Skeletal muscle cell (primary cell): ENCODE data around the gene GPR180.

ENCODE experiments used
- DNase-seq: peaks from one replicate; pipeline ENCODE4 v3.0.0-alpha.2; 2010; ENCODE audit warnings: low read depth
- H3K4me3 ChIP-seq: 2 replicates; pipeline ENCODE4 v1.5.1; 2011; ENCODE audit warnings: low read depth, mild to moderate bottlenecking, control low read depth, low read length, moderate library complexity

Gene GPR180

GRCh38 chr13:94595001-94595949 is 6.4 kb upstream of the GPR180 start:
- H3K4me3 ChIP-seq = peak overlapping the region; percentile 98
- DNase-seq = no peak

GRCh38 chr13:94595950-94596574 is 5.6 kb upstream of the GPR180 start, which contains the start of gene TGDS:
TSS of gene TGDS (minus strand) at chr13:94596152. CDS start at chr13:94596136, 16 bp downstream.
- peak; percentile 88 for DNase-seq

GRCh38 chr13:94596575-94596971 is 5.1 kb upstream of the GPR180 start:
- peak overlapping the region; percentile 98 for H3K4me3 ChIP-seq
- no peak for DNase-seq

More at GRCh38 chr13:94595950-94596574, 5.6 kb upstream of the GPR180 start, which contains the start of gene TGDS:
- H3K4me3 ChIP-seq = peak within 1 kb of the TSS; percentile 98

GRCh38 chr13:94598281-94598680 is 3.4 kb upstream of the GPR180 start:
- no peak overlapping the region for H3K4me3 ChIP-seq
- no peak for DNase-seq

- no peak for DNase-seq
Observed at GRCh38 chr13:94599877-94600276, 1.8 kb upstream of the GPR180 start.

GRCh38 chr13:94602467-94602866 is 810 bp downstream of the GPR180 start:
- peak overlapping the region; percentile 92 for H3K4me3 ChIP-seq
- no peak for DNase-seq

More at GRCh38 chr13:94599877-94600276, 1.8 kb upstream of the GPR180 start:
- H3K4me3 ChIP-seq = no peak overlapping the region

GRCh38 chr13:94607056-94607455 is 5.4 kb downstream of the GPR180 start:
- H3K4me3 ChIP-seq = no peak overlapping the region
- DNase-seq = no peak

GRCh38 chr13:94607939-94608338 is 6.3 kb downstream of the GPR180 start:
- no peak for DNase-seq

GRCh38 chr13:94608586-94608985 is 6.9 kb downstream of the GPR180 start:
- H3K4me3 ChIP-seq = no peak overlapping the region

More at GRCh38 chr13:94607939-94608338, 6.3 kb downstream of the GPR180 start:
- no peak overlapping the region for H3K4me3 ChIP-seq

GRCh38 chr13:94609196-94609595 is 7.5 kb downstream of the GPR180 start:
- no peak overlapping the region for H3K4me3 ChIP-seq
- no peak for DNase-seq

More at GRCh38 chr13:94608586-94608985, 6.9 kb downstream of the GPR180 start:
- DNase-seq = no peak

GRCh38 chr13:94610475-94610874 is 8.8 kb downstream of the GPR180 start:
- H3K4me3 ChIP-seq = no peak overlapping the region
- no peak for DNase-seq

GRCh38 chr13:94612050-94612449 is 10.4 kb downstream of the GPR180 start:
- H3K4me3 ChIP-seq = no peak overlapping the region
- no peak for DNase-seq

GRCh38 chr13:94613051-94613450 is 11.4 kb downstream of the GPR180 start:
- DNase-seq = no peak
- no peak overlapping the region for H3K4me3 ChIP-seq

GRCh38 chr13:94617389-94618000 is 15.8 kb downstream of the GPR180 start:
- no peak for DNase-seq
- H3K4me3 ChIP-seq = no peak overlapping the region

- DNase-seq = no peak
- H3K4me3 ChIP-seq = no peak overlapping the region
Observed at GRCh38 chr13:94620286-94620896, 18.7 kb downstream of the GPR180 start.

- no peak overlapping the region for H3K4me3 ChIP-seq
- DNase-seq = no peak
Observed at GRCh38 chr13:94622344-94622743, 20.7 kb downstream of the GPR180 start.

GRCh38 chr13:94623316-94623715 is 21.7 kb downstream of the GPR180 start:
- H3K4me3 ChIP-seq = no peak overlapping the region
- no peak for DNase-seq

- no peak for DNase-seq
- no peak overlapping the region for H3K4me3 ChIP-seq
Observed at GRCh38 chr13:94630858-94631257, 29.2 kb downstream of the GPR180 start.

GRCh38 chr13:94632226-94632980 is 30.7 kb downstream of the GPR180 start:
- no peak overlapping the region for H3K4me3 ChIP-seq
- DNase-seq = no peak
